ENCODE data around the gene PNPLA8. TPM values are rescaled to one million over a fixed set of nuclear protein-coding genes. Genes with fewer than 3 reads are reported as not detected.

Gene PNPLA8
- total RNA-seq, 1 experiment from 2014 or later = 19.5 TPM

DNA sequence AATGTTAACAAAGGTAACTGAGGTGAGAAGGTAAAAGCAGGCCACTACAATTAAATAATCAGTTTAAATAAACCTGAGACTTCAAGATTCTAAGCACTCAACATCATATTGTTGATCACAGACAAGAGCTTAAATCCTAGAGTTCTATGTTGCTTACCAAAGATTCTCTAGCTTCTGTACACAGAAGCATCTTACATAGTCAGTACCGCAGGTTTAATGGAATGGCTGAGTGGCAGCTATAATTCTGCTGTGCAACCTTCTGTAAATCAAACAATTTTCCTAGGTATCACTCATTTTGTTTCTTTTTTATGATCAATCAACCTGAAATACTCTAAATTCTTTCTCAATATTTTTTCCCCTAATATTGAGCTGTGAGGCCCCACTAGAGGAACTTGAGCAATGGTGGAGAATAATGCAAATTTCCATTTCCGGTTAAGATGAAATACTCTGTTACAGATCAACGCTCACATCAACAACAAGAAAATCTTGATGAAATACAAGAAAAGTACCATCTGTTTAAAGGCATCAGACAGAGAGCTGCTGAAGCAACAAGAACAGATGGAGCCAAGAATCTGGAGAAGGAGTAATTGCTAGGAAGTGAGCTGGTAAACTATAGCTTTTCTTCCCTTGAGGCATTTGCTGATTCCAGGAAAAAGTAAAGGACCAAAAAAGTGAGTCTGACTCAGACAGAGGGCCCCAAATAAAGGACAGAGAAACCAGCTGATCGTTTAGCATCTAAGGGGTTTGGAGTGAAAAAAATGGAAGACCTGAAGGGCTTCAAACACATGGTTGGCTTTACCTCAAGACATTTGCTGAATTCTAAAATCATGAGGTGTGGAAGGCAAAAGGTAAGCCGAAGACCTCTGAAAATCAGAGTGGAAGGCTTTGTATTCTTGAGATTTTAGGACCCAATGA, 22.6 kb downstream of the PNPLA8 start:
- H2AFZ ChIP-seq (ENCODE audit: low read length) = no peak overlapping the region
- H3K9ac ChIP-seq (ENCODE audit: low read length) = no peak overlapping the region
- ATAC-seq (no peak), DNase-seq (no peak)
- BruUV-seq (replicated peaks) = no TSS peak
- no peaks in the 10 kb centered on the region for H3K79me2 ChIP-seq (ENCODE audit: low read length)
- no peaks in the 10 kb centered on the region; the same call in 1 of the 2 replicates for H3K36me3 ChIP-seq (ENCODE audit: low read depth, low read length)
- CTCF ChIA-PET = no interaction called here
- no peak for TF ChIP-seq EZH2 (IDR thresholded peaks at IDR 0.05; ENCODE audit: low read length, unreplicated experiment)
- no peak overlapping the region for H3K4me3 ChIP-seq (ENCODE audit: low read length)
- H3K9me2 ChIP-seq (replicated peaks; ENCODE audit: low read length) = no peaks in the 10 kb centered on the region
- H3K4me2 ChIP-seq (ENCODE audit: low read length) = no peak overlapping the region
- intact Hi-C loops (cut with micrococcal nuclease) = no loop called here
- H3F3A ChIP-seq (ENCODE audit: low read length, unreplicated experiment) = no peaks in the 10 kb centered on the region
- POLR2A ChIA-PET (ENCODE audit: unreplicated experiment) = interaction anchor here (0.6 to 0.7 kb wide), 2 partner anchors 250 to 332 kb away, joined by 3 read pairs; no protein-coding TSS in a partner anchor
- no peaks in the 10 kb centered on the region for H3K27me3 ChIP-seq (ENCODE audit: low read length)
- H3K4me1 ChIP-seq (ENCODE audit: insufficient read depth, low read length) = no peaks in the 10 kb centered on the region
- H3K9me3 ChIP-seq (ENCODE audit: low read length) = no peaks in the 10 kb centered on the region
- H3K27ac ChIP-seq (ENCODE audit: low read length) = no peak overlapping the region
- H4K20me1 ChIP-seq (ENCODE audit: low read length) = no peaks in the 10 kb centered on the region

DNA sequence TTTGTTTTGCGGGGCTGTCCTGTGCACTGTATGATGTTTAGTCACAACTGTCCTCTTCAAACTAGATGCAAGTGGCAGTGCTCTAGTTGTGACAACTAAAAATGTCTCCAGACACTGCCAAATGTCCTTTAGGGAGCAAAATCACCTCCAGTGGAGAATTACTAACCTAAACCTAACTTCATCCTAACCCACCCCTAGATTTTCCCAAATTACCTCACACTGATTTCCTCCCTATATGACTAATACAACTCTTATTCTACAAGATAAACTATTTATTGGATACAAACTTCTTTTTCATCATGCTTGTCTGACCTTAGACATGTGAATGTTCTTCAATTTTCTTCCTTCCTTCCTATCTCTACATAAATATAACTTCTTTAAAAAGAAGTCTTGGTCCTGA, 26.4 kb downstream of the PNPLA8 start:
- no peak for DNase-seq
- no peaks in the 10 kb centered on the region for H3F3A ChIP-seq (ENCODE audit: low read length, unreplicated experiment)
- H3K79me2 ChIP-seq (ENCODE audit: low read length) = no peaks in the 10 kb centered on the region
- H2AFZ ChIP-seq (ENCODE audit: low read length) = no peak overlapping the region
- H3K4me1 ChIP-seq (ENCODE audit: insufficient read depth, low read length) = no peaks in the 10 kb centered on the region
- H3K27me3 ChIP-seq (ENCODE audit: low read length) = no peaks in the 10 kb centered on the region
- H3K9me3 ChIP-seq (ENCODE audit: low read length) = no peaks in the 10 kb centered on the region
- BruUV-seq (replicated peaks) = no TSS peak
- ATAC-seq = no peak
- TF ChIP-seq EZH2 (IDR thresholded peaks at IDR 0.05; ENCODE audit: low read length, unreplicated experiment) = no peak
- peaks cover 5% of the 10 kb centered on the region; the same call in 1 of the 2 replicates for H3K36me3 ChIP-seq (ENCODE audit: low read depth, low read length)
- no peak overlapping the region for H3K9ac ChIP-seq (ENCODE audit: low read length)
- H3K4me2 ChIP-seq (ENCODE audit: low read length) = no peak overlapping the region
- CTCF ChIA-PET = no interaction called here
- no peaks in the 10 kb centered on the region for H4K20me1 ChIP-seq (ENCODE audit: low read length)
- no peak overlapping the region for H3K4me3 ChIP-seq (ENCODE audit: low read length)
- H3K27ac ChIP-seq (ENCODE audit: low read length) = no peak overlapping the region
- POLR2A ChIA-PET (ENCODE audit: unreplicated experiment) = no interaction called here
- H3K9me2 ChIP-seq (replicated peaks; ENCODE audit: low read length) = no peaks in the 10 kb centered on the region
- intact Hi-C loops (cut with micrococcal nuclease) = no loop called here

DNA sequence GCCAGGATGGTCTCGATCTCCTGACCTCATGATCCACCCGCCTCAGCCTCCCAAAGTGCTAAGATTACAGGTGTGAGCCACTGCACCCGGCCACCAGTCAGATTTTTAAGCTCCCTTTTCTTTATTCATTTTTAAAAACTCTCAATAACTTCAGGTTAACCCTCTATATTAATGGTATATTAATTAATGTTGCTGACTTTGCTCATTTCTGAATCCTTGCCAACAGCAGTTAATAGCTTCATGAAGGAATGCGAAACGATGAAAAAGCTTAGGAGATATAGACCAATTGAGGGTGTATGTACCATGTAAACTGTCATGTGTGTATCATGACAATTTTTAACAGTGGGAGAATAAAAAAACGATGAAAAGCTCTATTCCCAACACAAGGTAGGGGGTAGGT, 27.5 kb downstream of the PNPLA8 start:
- POLR2A ChIA-PET (ENCODE audit: unreplicated experiment) = no interaction called here
- intact Hi-C loops (cut with micrococcal nuclease) = no loop called here

More for the DNA sequence above, 27.5 kb downstream of the PNPLA8 start:
- no peak overlapping the region for H3K27ac ChIP-seq (ENCODE audit: low read length)
- no peaks in the 10 kb centered on the region for H3K9me3 ChIP-seq (ENCODE audit: low read length)
- H3K36me3 ChIP-seq (ENCODE audit: low read depth, low read length) = peaks cover 5% of the 10 kb centered on the region; the same call in 1 of the 2 replicates
- H3K4me3 ChIP-seq (ENCODE audit: low read length) = no peak overlapping the region
- no peak for ATAC-seq
- CTCF ChIA-PET = interaction anchor here (0.7 kb wide), 2 partner anchors 28 to 94 kb away, joined by 3 read pairs; partner anchors contain the start of gene PNPLA8
- no peaks in the 10 kb centered on the region for H3K27me3 ChIP-seq (ENCODE audit: low read length)
- no peak for DNase-seq
- H3K4me2 ChIP-seq (ENCODE audit: low read length) = no peak overlapping the region
- TF ChIP-seq, protein P1, sequence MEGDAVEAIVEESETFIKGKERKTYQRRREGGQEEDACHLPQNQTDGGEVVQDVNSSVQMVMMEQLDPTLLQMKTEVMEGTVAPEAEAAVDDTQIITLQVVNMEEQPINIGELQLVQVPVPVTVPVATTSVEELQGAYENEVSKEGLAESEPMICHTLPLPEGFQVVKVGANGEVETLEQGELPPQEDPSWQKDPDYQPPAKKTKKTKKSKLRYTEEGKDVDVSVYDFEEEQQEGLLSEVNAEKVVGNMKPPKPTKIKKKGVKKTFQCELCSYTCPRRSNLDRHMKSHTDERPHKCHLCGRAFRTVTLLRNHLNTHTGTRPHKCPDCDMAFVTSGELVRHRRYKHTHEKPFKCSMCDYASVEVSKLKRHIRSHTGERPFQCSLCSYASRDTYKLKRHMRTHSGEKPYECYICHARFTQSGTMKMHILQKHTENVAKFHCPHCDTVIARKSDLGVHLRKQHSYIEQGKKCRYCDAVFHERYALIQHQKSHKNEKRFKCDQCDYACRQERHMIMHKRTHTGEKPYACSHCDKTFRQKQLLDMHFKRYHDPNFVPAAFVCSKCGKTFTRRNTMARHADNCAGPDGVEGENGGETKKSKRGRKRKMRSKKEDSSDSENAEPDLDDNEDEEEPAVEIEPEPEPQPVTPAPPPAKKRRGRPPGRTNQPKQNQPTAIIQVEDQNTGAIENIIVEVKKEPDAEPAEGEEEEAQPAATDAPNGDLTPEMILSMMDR (conservative IDR thresholded peaks at IDR 0.05; ENCODE audit: low read depth, low read length) = no peak
- TF ChIP-seq EZH2phosphoT487 (IDR thresholded peaks at IDR 0.05; ENCODE audit: borderline replicate concordance, low read length) = no peak
- TF ChIP-seq EZH2 (IDR thresholded peaks at IDR 0.05; ENCODE audit: low read length, unreplicated experiment) = no peak
- no peak overlapping the region for H3K9ac ChIP-seq (ENCODE audit: low read length)
- H3K79me2 ChIP-seq (ENCODE audit: low read length) = no peaks in the 10 kb centered on the region
- no peaks in the 10 kb centered on the region for H3F3A ChIP-seq (ENCODE audit: low read length, unreplicated experiment)
- no peaks in the 10 kb centered on the region for H4K20me1 ChIP-seq (ENCODE audit: low read length)
- H2AFZ ChIP-seq (ENCODE audit: low read length) = no peak overlapping the region
- H3K4me1 ChIP-seq (ENCODE audit: insufficient read depth, low read length) = no peaks in the 10 kb centered on the region
- H3K9me2 ChIP-seq (replicated peaks; ENCODE audit: low read length) = no peaks in the 10 kb centered on the region
- BruUV-seq (replicated peaks) = no TSS peak
